ENCODE results near the gene P2RX5. TPM values are rescaled to one million over a fixed set of nuclear protein-coding genes. Genes with fewer than 3 reads are reported as not detected.

Gene P2RX5
- polyA plus RNA-seq, 1 donor (not counting 4 experiments of a cell fraction or from before 2014, with no cell fraction given), result 0.43 TPM

DNA sequence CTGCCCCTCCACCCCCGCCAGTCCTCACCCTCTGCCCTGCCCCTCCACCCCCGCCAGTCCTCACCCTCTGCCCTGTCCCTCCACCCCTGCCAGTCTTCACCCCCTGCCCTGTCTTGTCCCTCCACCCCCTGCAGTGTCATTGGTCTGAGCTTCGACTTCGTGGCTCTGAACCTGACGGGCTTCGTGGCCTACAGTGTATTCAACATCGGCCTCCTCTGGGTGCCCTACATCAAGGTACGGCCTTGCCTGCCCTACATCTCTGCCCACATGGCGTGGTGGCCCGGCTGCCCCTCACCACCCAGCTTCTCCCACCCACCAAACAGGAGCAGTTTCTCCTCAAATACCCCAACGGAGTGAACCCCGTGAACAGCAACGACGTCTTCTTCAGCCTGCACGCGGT, 39.6 kb downstream of the P2RX5 start:
- no peak overlapping the region for H3K27ac ChIP-seq (ENCODE audit: control insufficient read depth, insufficient read depth, low read length)
- H3K27me3 ChIP-seq (ENCODE audit: control insufficient read depth, extremely low read depth, insufficient read depth, low read length), result no peaks in the 10 kb centered on the region
- H2AFZ ChIP-seq (ENCODE audit: control insufficient read depth, low read length), result no peak overlapping the region
- dilution Hi-C loops (cut with MboI; ENCODE audit: extremely low pct_ligation_motif_present, low sequenced_read_pairs), result no loop called here
- peaks cover 5% of the 10 kb centered on the region for H3K9me1 ChIP-seq (ENCODE audit: control insufficient read depth, extremely low read depth, insufficient read depth, low read length)
- FAIRE-seq (no peak), DNase-seq (ENCODE audit: low read depth, low spot score) (no peak)
- H4K20me1 ChIP-seq (ENCODE audit: control insufficient read depth, extremely low read depth, insufficient read depth, low read length), result no peaks in the 10 kb centered on the region
- no peak overlapping the region for H3K4me2 ChIP-seq (ENCODE audit: control insufficient read depth, extremely low read depth, insufficient read depth, low read depth, low read length)
- TF ChIP-seq EZH2 (IDR thresholded peaks at IDR 0.05; ENCODE audit: low read length), result no peak
- TF ChIP-seq, protein P1, sequence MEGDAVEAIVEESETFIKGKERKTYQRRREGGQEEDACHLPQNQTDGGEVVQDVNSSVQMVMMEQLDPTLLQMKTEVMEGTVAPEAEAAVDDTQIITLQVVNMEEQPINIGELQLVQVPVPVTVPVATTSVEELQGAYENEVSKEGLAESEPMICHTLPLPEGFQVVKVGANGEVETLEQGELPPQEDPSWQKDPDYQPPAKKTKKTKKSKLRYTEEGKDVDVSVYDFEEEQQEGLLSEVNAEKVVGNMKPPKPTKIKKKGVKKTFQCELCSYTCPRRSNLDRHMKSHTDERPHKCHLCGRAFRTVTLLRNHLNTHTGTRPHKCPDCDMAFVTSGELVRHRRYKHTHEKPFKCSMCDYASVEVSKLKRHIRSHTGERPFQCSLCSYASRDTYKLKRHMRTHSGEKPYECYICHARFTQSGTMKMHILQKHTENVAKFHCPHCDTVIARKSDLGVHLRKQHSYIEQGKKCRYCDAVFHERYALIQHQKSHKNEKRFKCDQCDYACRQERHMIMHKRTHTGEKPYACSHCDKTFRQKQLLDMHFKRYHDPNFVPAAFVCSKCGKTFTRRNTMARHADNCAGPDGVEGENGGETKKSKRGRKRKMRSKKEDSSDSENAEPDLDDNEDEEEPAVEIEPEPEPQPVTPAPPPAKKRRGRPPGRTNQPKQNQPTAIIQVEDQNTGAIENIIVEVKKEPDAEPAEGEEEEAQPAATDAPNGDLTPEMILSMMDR (optimal IDR thresholded peaks at IDR 0.05 in 1 of 3, IDR thresholded peaks at IDR 0.05 in 1 of 3, conservative IDR thresholded peaks at IDR 0.05 in 1 of 3; ENCODE audit: extremely low read depth in 1 of 3, insufficient read depth in 2 of 3, low read length in 3 of 3), result no peak
- H3K4me1 ChIP-seq (ENCODE audit: control insufficient read depth, extremely low read depth, insufficient read depth, low read length), result peaks cover 17% of the 10 kb centered on the region
- no peaks in the 10 kb centered on the region for H3K79me2 ChIP-seq (ENCODE audit: control insufficient read depth, insufficient read depth, low read length)
- H3K4me3 ChIP-seq (ENCODE audit: control insufficient read depth in 2 of 3, extremely low read depth in 1 of 3, insufficient read depth in 2 of 3, low read depth in 1 of 3, low read length in 3 of 3), result no peak overlapping the region
- no peak overlapping the region for H3K9ac ChIP-seq (ENCODE audit: control insufficient read depth, extremely low read depth, insufficient read depth, low read length)
- H3K9me3 ChIP-seq (ENCODE audit: control insufficient read depth, low read depth, low read length), result no peaks in the 10 kb centered on the region
- peaks cover 3 to 11% of the 10 kb centered on the region in 2 experiments for H3K36me3 ChIP-seq (ENCODE audit: control insufficient read depth in 2 of 2, extremely low read depth in 1 of 2, insufficient read depth in 2 of 2, low read length in 2 of 2)

- Histone ChIP-seq H3K9ac (ENCODE audit: control insufficient read depth, extremely low read depth, insufficient read depth, low read length) (no peak overlapping the region), H3K27me3 (ENCODE audit: control insufficient read depth, extremely low read depth, insufficient read depth, low read length) (no peaks in the 10 kb centered on the region), H2AFZ (ENCODE audit: control insufficient read depth, low read length) (no peak overlapping the region), H3K9me1 (ENCODE audit: control insufficient read depth, extremely low read depth, insufficient read depth, low read length) (peaks cover 3% of the 10 kb centered on the region), H3K4me3 (ENCODE audit: control insufficient read depth in 2 of 3, extremely low read depth in 1 of 3, insufficient read depth in 2 of 3, low read depth in 1 of 3, low read length in 3 of 3) (no peak overlapping the region), H3K4me2 (ENCODE audit: control insufficient read depth, extremely low read depth, insufficient read depth, low read depth, low read length) (no peak overlapping the region), H4K20me1 (ENCODE audit: control insufficient read depth, extremely low read depth, insufficient read depth, low read length) (no peaks in the 10 kb centered on the region), H3K27ac (ENCODE audit: control insufficient read depth, insufficient read depth, low read length) (no peak overlapping the region), H3K36me3 (ENCODE audit: control insufficient read depth in 2 of 2, extremely low read depth in 1 of 2, insufficient read depth in 2 of 2, low read length in 2 of 2) (peaks cover 0 to 8% of the 10 kb centered on the region in 2 experiments), H3K79me2 (ENCODE audit: control insufficient read depth, insufficient read depth, low read length) (no peaks in the 10 kb centered on the region), H3K4me1 (ENCODE audit: control insufficient read depth, extremely low read depth, insufficient read depth, low read length) (peaks cover 17% of the 10 kb centered on the region), H3K9me3 (ENCODE audit: control insufficient read depth, low read depth, low read length) (no peaks in the 10 kb centered on the region)
- dilution Hi-C loops (cut with MboI; ENCODE audit: extremely low pct_ligation_motif_present, low sequenced_read_pairs), result no loop called here
- TF ChIP-seq, protein P1 (optimal IDR thresholded peaks at IDR 0.05 in 1 of 3, IDR thresholded peaks at IDR 0.05 in 1 of 3, conservative IDR thresholded peaks at IDR 0.05 in 1 of 3; ENCODE audit: extremely low read depth in 1 of 3, insufficient read depth in 2 of 3, low read length in 3 of 3), result no peak
- TF ChIP-seq EZH2 (IDR thresholded peaks at IDR 0.05; ENCODE audit: low read length), result no peak
- FAIRE-seq (no peak), DNase-seq (ENCODE audit: low read depth, low spot score) (no peak)
Measured at GRCh38 chr17:3655766-3656165, 40.2 kb downstream of the P2RX5 start.

All from keratinocyte (primary cell).